GM12865 (cell line): Measurements from ENCODE around the gene ITGA8.
A peak's percentile ranks its signal among the peaks of the same experiment; 100 is the strongest.

Experiments used
- DNase-seq: peaks from one replicate; pipeline ENCODE4 v3.0.0; 2010; ENCODE audit warnings: low read depth
- H3K4me3 ChIP-seq: 2 replicates; pipeline ENCODE4 v1.5.1; 2011; ENCODE audit warnings: mild to moderate bottlenecking, low read depth, low read length, control low read depth
- TF ChIP-seq, protein P1 (sequence below): IDR thresholded peaks from 2 replicates; pipeline ENCODE4 v1.5.1; 2011; ENCODE audit warnings: low read length, control low read depth, low read depth, inconsistent platforms; ENCODE audit not compliant: insufficient read depth; ENCODE audit errors: missing control alignments

Gene ITGA8

DNA sequence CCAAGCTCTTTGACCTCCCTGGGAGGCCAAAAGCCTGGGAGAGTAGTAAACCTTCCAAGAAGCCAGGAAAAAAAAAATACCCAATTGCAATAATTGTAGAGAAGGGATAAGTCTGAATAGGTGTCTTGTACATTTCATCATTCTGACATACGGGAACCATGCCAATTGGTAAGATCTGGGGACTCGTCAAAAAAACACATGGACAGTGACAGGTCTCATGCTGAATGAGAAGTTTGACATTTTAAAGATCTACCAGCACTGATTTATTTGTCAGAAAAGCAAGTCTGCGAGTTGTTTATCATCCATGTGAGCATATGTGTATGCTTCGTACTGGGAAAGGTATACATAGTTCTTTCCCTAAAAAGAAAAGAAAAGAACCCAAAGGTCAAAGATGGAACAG, 4.1 kb upstream of the ITGA8 start:
- DNase-seq: no peak
- H3K4me3 ChIP-seq: no peak overlapping the region
- TF ChIP-seq, protein P1, sequence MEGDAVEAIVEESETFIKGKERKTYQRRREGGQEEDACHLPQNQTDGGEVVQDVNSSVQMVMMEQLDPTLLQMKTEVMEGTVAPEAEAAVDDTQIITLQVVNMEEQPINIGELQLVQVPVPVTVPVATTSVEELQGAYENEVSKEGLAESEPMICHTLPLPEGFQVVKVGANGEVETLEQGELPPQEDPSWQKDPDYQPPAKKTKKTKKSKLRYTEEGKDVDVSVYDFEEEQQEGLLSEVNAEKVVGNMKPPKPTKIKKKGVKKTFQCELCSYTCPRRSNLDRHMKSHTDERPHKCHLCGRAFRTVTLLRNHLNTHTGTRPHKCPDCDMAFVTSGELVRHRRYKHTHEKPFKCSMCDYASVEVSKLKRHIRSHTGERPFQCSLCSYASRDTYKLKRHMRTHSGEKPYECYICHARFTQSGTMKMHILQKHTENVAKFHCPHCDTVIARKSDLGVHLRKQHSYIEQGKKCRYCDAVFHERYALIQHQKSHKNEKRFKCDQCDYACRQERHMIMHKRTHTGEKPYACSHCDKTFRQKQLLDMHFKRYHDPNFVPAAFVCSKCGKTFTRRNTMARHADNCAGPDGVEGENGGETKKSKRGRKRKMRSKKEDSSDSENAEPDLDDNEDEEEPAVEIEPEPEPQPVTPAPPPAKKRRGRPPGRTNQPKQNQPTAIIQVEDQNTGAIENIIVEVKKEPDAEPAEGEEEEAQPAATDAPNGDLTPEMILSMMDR: no peak

GRCh38 chr10:15720635-15721287, 1.0 kb upstream of the ITGA8 start:
- TF ChIP-seq, protein P1: no peak
- no peak overlapping the region for H3K4me3 ChIP-seq
- DNase-seq: no peak

- TF ChIP-seq, protein P1: no peak
- no peak for DNase-seq
- no peak overlapping the region for H3K4me3 ChIP-seq
These were observed 448 bp downstream of the ITGA8 start for GRCh38 chr10:15719049-15719898.

GRCh38 chr10:15718694-15719048, 1.1 kb downstream of the ITGA8 start:
- TF ChIP-seq, protein P1: no peak
- DNase-seq: no peak
- no peak overlapping the region for H3K4me3 ChIP-seq

- H3K4me3 ChIP-seq: no peak overlapping the region
- no peak for DNase-seq
- TF ChIP-seq, protein P1: peak; percentile 13
These were observed 4.0 kb downstream of the ITGA8 start for GRCh38 chr10:15715619-15716227.

DNA sequence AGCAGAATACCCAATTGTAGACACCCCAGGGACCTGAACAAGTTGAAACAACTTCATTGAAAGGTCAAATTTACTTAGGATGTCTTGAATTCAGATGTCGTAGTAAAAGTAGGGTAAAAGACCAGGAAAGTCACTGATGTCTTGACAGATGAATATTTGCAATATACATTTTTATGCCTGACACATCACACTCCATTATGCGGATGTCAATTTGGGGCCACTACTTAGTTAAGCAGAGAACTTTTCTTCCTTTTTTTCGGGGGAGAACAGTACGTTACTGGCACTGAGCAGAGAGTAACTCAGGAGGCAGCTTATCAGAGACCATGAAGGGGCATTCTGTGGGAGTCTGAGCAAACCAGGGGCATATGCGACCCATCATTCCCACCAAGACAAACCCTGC, 4.9 kb downstream of the ITGA8 start:
- TF ChIP-seq, protein P1: no peak
- DNase-seq: no peak
- no peak overlapping the region for H3K4me3 ChIP-seq
